Measurements from ENCODE around the gene RPS5.
"Not testable (repeated sequence)": the region's sequence is repeated elsewhere in the genome, so short reads cannot be mapped to it uniquely, and the experiment has no call there.

The RPS5 gene

GRCh38 chr19:58386576-58387337 lies at the start of gene RPS5:
Gene RPS5, plus strand, starts transcription at chr19:58387269. Its CDS starts 869 bp downstream, at chr19:58388138.
- peak; percentile 86 to 91 for DNase-seq (ENCODE audit: low read depth in 2 of 2)

- DNase-seq (ENCODE audit: low read depth in 2 of 2), result no peak
These were observed 48.7 kb upstream of the RPS5 start for GRCh38 chr19:58338336-58338735.

GRCh38 chr19:58338825-58339558 lies 48.1 kb upstream of the RPS5 start:
- DNase-seq (ENCODE audit: low read depth in 2 of 2), result no peak

DNA sequence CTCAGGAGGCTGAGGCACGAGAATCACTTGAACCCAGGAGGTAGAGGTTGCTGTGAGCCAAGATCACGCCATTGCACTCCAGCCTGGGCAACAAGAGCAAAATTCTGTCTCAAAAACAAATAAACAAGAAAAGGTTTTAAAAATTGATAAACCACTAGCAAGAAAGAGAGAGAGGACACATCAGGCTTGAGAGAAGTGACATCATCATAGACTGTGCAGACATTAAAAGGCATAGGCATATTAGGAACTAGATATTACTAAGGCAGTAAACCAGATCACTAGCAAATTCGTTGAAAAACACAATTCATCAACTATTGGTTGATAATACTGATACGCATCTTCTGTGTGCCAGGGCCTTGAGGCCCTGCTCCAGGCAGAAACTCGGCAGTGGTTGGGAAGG lies 41.5 kb upstream of the RPS5 start:
- DNase-seq (ENCODE audit: low read depth in 2 of 2), result no peak

GRCh38 chr19:58346961-58347929 lies 39.8 kb upstream of the RPS5 start:
- peak; percentile 45 for DNase-seq (ENCODE audit: low read depth in 2 of 2)

- not testable (repeated sequence) for DNase-seq (ENCODE audit: low read depth in 2 of 2)
These were observed 39.0 kb upstream of the RPS5 start for GRCh38 chr19:58348080-58348479.

DNA sequence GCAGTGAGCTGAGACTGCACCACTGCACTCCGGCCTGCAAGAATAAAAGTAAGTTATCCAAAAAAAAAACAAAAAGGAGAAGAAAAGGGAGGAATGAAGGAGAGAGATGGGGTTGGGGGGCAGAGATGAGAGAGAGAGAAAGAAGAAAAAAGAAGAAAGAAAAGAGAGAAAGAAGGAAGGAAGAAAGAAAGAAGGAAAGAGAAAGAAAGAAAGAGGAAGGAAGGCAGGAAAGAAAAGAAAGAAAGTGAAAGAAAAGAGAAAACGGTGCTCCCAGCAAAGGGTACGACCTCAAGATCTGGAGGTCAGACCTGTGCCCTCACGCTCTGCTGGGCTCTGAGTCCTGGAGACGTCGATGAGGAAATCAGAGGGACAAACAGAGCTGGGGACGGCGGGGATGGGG lies 37.5 kb upstream of the RPS5 start:
- no peak for DNase-seq (ENCODE audit: low read depth in 2 of 2)

DNA sequence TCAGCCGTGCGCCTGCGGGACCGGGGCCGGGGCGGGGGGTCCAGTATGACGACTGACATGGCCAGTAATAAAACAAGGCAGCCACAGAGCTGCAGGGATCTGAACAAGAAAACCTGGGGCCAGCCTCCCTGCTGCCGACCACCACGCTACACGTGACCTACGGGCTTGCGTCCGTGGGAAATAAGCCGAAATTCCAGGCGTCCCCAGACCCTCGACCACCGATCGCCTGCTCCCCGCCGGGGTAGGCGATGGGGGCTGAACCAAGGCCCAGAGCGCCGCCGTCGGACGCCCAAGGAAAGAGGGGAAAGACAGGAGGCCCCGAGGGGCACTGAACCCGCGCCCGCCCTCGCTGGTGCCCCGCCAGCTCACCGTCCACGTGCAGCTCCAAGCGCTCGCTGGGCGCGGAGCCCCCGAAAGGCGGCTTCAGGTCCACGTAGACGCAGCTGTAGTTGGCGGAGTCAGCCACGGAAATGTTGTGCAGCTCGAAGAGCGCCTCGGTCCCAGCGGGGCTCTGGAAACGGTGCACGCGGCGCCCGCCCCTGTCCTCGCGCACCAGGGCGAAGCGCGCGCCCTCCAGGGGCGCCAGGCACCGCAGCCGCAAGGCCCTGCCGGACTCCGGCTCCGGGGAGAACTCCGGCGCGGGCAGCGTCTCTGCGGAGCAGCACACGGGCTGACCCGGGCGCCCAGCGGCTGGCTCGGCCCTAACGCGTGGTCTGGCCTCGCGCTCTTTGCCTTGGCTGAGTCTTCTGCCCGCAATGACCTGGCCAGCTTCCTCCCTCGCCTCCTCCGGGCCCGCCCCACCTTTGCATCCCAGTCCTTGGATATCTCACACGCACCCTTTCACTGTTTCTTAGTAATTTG lies 36.8 kb upstream of the RPS5 start:
- no peak for DNase-seq (ENCODE audit: low read depth in 2 of 2)

DNA sequence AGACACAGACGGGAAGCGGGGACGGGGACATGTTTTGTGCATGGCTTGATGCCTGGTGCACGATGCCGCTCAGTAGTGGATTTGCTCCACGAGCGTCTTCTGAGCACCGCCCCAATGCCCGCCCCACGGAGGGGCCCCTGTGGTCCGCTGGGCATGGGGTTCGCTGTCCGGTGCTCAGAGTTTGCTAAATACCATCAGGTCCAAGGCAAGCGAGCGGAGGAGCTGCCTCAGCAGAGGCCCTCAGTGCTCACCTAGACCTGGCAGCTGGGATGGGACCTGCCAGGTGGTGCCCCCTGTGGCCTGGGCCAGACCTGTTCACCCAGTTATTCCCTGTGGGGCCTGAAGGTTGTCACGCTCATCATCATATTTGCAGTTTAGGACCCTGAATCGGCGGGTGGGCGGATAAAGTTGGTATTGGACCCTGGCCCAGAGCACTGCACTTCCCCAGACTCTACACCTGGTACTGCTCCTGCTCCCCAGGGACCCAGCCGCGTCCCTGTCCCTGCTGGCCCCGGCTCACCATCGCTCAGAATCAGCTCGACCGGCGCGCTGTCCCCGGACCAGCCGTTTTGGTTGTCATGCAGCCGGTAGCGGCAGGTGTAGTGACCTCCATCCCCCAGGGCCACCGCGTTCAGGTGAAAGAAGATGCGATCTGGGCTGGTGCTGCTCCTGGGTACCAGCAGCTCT lies 36.1 kb upstream of the RPS5 start:
- DNase-seq (ENCODE audit: low read depth in 2 of 2), result no peak

GRCh38 chr19:58351558-58351878 lies 35.6 kb upstream of the RPS5 start:
- DNase-seq (ENCODE audit: low read depth in 2 of 2), result no peak

GRCh38 chr19:58351990-58352755 lies 34.9 kb upstream of the RPS5 start:
- DNase-seq (ENCODE audit: low read depth in 2 of 2), result no peak

- DNase-seq (ENCODE audit: low read depth in 2 of 2), result no peak
These were observed 34.1 kb upstream of the RPS5 start, which contains the start of gene A1BG for GRCh38 chr19:58352760-58353671. Gene A1BG, minus strand, starts transcription at chr19:58353492. Its CDS starts 55 bp downstream, at chr19:58353437.

DNA sequence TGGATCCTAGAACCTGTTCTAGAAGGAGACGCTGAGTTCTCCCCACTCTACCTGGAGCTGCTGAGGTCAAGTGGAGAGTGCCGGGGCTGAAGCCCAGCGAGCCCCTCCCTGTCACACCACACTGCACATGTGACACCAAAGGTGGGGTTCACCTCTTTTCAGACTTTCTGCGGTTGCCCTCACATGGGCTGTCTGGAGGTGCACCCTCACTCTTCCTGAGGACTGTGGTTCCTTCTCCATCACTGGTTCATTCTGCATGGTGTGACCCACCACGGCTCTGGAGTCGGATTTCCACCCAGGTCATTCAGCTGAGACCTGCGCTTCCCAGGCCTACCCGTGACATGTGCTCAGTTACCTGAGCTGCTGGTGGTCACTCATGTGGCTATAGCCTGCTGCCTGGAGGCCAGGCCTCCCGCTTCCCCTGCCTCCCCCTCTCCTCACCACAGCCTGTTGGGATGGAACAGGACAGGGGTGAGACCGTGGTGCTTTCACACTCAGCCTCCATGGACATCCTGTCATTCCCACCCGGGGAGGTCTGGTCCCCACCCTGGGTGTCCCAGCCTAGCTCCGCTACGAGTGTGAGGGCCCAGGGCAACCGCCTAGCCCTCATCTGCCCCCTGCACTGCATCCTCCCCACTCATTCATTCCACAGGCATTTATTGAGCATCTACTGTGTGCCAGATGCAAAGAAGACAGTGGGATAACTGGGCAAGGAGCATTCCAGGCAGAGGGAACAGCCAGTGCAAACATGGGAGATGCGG lies 33.2 kb upstream of the RPS5 start:
- no peak for DNase-seq (ENCODE audit: low read depth in 2 of 2)

- DNase-seq (ENCODE audit: low read depth in 2 of 2), result no peak
These were observed 32.5 kb upstream of the RPS5 start for GRCh38 chr19:58354478-58355030.

DNA sequence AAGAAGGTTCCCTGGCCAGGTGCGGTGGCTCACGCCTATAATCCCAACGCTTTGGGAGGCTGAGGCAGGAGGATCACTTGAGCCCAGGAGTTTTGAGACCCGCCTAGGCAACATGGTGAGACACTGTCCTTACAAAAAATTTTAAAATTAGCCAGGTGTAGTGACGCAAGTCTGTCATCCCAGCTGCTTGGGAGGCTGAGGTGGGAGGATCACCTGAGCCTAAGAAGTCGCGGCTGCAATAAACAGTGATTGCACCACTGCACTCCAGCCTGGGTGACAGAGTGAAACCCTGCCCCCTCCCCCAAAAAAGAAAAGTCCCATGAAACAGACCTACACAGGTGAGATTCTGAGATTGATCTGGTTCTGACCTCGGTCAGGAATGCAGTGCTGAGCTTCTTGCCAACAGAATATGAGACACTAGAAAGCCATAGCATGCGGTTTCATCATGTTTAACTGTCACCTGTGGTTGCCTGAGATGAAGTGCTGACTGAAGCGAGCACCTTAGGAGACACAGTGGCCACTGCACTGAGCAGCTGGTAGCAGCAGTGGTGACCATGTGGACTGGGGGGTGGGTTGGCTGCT lies 31.8 kb upstream of the RPS5 start:
- DNase-seq (ENCODE audit: low read depth in 2 of 2), result no peak

DNA sequence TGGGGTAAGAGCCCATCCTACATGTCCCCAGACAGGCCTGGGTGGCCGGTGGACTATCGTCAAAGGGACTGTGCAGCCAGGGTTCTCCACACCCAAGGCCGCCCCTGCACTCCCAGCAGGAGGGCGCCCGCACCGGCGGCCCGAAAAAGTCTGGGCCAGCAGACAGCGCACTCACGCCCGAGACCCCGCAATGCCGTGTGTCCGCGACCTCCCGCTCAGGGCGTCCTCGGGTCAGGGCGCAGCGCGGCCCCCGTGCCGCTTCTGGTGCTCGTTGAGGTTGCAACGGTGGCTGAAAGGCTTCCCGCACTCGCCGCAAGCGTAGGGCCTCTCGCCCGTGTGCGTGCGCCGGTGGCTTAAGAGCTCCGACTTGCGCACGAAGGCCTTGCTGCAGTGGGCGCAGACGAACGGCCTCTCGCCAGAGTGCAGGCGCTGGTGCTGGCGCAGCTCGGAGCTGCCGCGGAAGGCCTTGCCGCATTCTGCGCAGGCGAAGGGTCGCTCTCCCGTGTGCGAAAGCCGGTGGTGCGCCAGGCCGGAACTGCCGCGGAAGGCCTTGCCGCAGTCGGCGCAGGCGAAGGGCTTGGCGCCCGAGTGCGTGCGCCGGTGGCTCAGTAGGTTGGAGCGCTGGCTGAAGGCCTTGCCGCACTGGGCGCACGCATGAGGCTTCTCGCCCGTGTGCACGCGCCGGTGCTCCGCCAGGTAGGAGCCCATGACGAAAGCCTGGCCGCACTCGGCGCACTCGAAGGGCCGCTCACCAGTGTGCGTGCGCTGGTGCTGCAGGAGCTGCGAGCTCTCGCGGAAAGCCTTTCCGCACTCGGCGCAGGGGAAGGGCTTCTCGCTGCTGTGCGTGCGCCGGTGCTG lies 30.9 kb upstream of the RPS5 start:
- no peak for DNase-seq (ENCODE audit: low read depth in 2 of 2)
